ENCODE data around the gene MAB21L3. TPM values are rescaled to one million over a fixed set of nuclear protein-coding genes. Genes with fewer than 3 reads are reported as not detected.

The MAB21L3 gene
- total and polyA plus RNA-seq, 2 of the 13 experiments (the other 11 are each of a cell fraction or from before 2014, with no cell fraction given) = 0.55 to 4.1 TPM

DNA sequence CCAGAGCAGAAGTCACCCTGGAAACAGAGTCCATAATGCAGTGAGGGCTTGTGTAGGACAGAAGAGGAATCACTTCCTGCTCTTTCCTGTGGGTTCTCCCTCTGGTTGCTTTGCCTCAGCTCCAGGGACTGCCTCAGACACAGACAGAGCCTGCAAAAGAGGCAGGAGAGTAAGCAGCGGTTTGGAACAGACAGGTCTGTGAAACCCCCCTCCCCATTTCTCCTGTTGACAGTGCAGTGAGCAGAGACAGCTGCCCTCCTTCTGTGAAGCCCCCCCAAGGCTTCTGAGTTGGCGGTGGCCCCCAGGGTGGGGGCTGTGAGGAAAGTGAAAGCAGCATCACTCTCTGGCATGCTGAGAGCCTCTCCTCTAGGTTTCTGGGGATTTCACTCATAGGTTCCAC, 53.0 kb downstream of the MAB21L3 start:
- DNase-seq (ENCODE audit: low spot score) = no peak
- Histone ChIP-seq H3K79me2 (ENCODE audit: insufficient read depth, low read length) (no peaks in the 10 kb centered on the region), H3K27ac (ENCODE audit: extremely low read length, insufficient read depth, low read length) (no peak overlapping the region), H3K27me3 (ENCODE audit: control insufficient read depth in 1 of 2, insufficient read depth in 2 of 2, low read length in 2 of 2) (no peaks in the 10 kb centered on the region; a peak in 1 of 5 replicates), H3K4me2 (ENCODE audit: low read depth, low read length) (peak overlapping the region; percentile 61), H2AFZ (ENCODE audit: low read length) (peak overlapping the region; percentile 49), H3K4me3 (replicated peaks in 1 of 3; ENCODE audit: insufficient read depth in 1 of 3, low read depth in 2 of 3, low read length in 3 of 3) (peak overlapping the region; percentile 31 to 53 (median 43); a peak in 5 of 6 replicates), H3K36me3 (replicated peaks in 1 of 2; ENCODE audit: control insufficient read depth in 1 of 2, insufficient read depth in 2 of 2, low read length in 2 of 2) (no peaks in the 10 kb centered on the region), H3K9me3 (ENCODE audit: low read length) (no peaks in the 10 kb centered on the region), H3K9ac (ENCODE audit: insufficient read depth, low read depth, low read length) (peak overlapping the region; percentile 25; the same call in 1 of the 2 replicates), H4K20me1 (ENCODE audit: insufficient read depth, low read length) (no peaks in the 10 kb centered on the region), H3K4me1 (ENCODE audit: insufficient read depth, low read length) (peaks cover 59% of the 10 kb centered on the region)
- POLR2A ChIA-PET = interaction anchor here (1.1 kb wide), 1 partner anchor 148 kb away, joined by 3 read pairs; no protein-coding TSS in a partner anchor
- no TSS peak for BruUV-seq (replicated peaks)
- CTCF ChIA-PET (ENCODE audit: low intra/inter-chr PET ratio, low total read pairs) = no interaction called here
- FAIRE-seq = no peak
- in situ Hi-C loops (cut with HindIII; ENCODE audit: extremely low pct_ligation_motif_present, low pct_unique_long_range_greater_than_20kb) = loop anchor here (25.0 kb wide), 1 partner anchor 98 kb away; no protein-coding TSS in a partner anchor
- WGBS (ENCODE audit: low lambda C conversion rate) = 0% methylated on average over 2 of the region's 2 CpGs
- intact Hi-C loops (cut with micrococcal nuclease; ENCODE audit: unreplicated experiment) = no loop called here
- ATAC-seq = peak; percentile 85
- TF ChIP-seq, protein P1, sequence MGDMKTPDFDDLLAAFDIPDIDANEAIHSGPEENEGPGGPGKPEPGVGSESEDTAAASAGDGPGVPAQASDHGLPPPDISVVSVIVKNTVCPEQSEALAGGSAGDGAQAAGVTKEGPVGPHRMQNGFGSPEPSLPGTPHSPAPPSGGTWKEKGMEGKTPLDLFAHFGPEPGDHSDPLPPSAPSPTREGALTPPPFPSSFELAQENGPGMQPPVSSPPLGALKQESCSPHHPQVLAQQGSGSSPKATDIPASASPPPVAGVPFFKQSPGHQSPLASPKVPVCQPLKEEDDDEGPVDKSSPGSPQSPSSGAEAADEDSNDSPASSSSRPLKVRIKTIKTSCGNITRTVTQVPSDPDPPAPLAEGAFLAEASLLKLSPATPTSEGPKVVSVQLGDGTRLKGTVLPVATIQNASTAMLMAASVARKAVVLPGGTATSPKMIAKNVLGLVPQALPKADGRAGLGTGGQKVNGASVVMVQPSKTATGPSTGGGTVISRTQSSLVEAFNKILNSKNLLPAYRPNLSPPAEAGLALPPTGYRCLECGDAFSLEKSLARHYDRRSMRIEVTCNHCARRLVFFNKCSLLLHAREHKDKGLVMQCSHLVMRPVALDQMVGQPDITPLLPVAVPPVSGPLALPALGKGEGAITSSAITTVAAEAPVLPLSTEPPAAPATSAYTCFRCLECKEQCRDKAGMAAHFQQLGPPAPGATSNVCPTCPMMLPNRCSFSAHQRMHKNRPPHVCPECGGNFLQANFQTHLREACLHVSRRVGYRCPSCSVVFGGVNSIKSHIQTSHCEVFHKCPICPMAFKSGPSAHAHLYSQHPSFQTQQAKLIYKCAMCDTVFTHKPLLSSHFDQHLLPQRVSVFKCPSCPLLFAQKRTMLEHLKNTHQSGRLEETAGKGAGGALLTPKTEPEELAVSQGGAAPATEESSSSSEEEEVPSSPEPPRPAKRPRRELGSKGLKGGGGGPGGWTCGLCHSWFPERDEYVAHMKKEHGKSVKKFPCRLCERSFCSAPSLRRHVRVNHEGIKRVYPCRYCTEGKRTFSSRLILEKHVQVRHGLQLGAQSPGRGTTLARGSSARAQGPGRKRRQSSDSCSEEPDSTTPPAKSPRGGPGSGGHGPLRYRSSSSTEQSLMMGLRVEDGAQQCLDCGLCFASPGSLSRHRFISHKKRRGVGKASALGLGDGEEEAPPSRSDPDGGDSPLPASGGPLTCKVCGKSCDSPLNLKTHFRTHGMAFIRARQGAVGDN (CRISPR knock-in tag; IDR thresholded peaks at IDR 0.05) = peak; percentile 32
- TF ChIP-seq ELF3 (CRISPR knock-in tag; IDR thresholded peaks at IDR 0.05) = peak; percentile 52
- no peak for TF ChIP-seq ZNF326 (CRISPR knock-in tag; IDR thresholded peaks at IDR 0.05; ENCODE audit: borderline replicate concordance)
